Stimulated activated CD4-positive, alpha-beta T cell treated with anti-CD3 and anti-CD28 coated beads, Interleukin-2, amount 100 ng/mL, for 4 hours (primary cell): ENCODE measurements around the gene ATOSB.

Experiments
- DNase-seq: peaks from one replicate; pipeline ENCODE4 v3.0.0-alpha.2; 2020; ENCODE audit warnings: low read depth

ATOSB gene

GRCh38 chr9:35114113-35114839 lies 1.4 kb downstream of the ATOSB start:
- peak; percentile 49 for DNase-seq

GRCh38 chr9:35112257-35113020 lies 3.2 kb downstream of the ATOSB start:
- no peak for DNase-seq

- DNase-seq, result peak; percentile 94
These were observed 4.4 kb downstream of the ATOSB start for GRCh38 chr9:35111001-35111933.

- no peak for DNase-seq
These were observed 5.3 kb downstream of the ATOSB start for GRCh38 chr9:35110327-35110761.

GRCh38 chr9:35108946-35109575 lies 6.6 kb downstream of the ATOSB start:
- no peak for DNase-seq

GRCh38 chr9:35108461-35108860 lies 7.2 kb downstream of the ATOSB start:
- DNase-seq, result no peak

DNA sequence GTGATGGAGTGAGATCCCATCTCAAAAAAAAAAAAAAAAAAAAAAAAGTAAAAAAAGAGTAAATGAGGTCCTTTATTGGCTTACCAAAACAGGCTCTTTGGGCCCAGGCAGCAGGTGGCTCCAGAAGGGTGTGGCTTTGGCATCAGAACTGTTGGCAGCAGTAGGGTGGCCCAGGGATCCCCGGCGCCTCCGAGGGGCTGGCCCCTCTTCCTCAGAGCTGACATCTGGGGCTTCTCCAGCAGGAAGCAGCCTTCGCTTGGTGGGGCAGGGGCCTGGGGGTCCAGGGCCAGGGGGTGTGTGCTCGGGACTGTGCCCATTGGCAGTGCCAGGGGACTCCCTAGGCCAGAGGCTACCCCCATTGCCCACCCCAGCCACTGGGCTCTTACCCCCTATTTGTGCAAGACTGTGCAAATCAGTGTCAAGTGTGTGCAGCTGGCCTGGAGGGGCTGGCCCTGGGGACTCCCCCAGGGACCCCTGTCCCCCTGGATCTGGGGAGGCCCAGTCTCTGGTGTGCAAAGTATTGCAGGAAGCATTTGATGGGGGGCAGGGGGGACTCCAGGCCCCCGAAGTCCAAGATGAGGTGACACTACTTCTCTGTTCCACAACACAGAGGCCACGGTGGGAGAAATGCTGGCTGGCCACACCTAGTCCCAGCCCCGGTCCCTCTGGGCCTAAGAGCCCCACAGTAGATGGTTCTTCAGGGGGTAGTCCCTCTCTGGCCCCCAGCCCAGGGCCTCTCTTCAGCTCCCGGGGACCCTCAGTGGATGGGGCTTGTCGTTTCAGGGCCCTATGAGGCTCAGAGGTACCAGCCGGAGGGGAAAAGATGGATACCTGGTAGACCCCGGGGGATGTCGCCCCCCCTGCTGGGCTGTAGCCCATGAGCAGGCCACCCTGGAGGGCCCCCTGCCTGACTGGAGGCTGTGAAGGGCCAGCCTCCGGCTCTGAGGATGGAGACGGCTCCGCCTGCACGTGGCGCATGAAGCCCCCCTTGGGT lies 8.1 kb downstream of the ATOSB start:
- DNase-seq, result no peak

DNA sequence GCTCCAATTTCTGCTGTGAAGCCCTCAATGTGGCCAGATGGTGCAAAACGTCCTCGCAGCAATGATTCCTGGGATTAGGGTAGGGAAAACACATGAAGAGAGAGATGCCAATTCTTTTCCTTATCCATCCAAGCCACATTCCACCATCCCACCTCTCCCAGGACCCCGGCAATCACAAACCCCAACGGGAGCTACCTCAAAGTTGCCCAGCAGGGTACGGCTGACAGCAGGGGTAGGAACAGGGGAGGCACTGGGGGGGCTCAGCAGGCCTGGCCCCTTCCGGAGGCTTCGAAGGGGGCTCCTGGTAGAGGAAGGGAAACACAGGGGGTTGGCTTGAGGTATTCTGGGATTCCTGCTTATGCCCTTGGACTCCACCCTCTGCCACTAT lies 9.3 kb downstream of the ATOSB start:
- no peak for DNase-seq

- DNase-seq, result no peak
These were observed 9.9 kb downstream of the ATOSB start for GRCh38 chr9:35105571-35106342.

DNA sequence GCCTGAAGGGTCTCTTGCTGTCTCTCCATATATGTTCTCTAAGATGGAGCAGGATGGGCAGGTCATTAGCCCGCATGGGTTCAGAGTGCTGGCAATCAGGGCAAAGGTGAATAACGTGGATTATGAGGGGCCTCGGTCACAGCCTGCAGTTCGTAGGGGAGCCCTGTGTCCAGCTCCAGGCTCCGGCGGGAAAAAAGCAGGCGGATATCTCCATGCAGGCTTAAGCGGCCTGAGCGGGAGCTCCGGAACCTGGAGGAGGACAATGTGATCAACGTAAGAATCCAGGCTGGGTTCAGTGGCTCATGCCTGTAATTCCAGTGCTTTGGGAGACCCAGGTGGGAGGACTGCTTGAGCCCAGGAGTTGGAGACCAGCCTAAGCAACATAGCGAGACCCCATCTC lies 10.5 kb downstream of the ATOSB start:
- DNase-seq, result no peak

DNA sequence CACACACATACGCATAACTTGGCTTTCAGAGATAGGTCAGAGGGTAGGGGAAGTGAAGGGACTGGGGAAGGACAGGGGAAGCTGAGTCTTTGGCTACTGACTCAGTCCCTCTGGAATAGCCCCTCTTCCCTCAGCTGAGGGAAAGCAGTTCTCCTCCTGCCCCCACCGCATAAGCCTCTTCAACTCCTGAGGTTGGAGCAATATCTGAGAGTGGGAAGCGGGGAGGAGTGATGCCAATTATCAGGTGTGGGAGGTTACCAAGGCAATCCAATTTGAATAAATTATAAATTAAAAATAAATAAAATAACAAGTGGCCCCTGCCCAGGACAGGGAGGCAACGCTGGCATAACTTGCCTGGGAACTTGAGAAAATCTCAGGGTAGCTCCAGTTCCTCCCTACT lies 11.1 kb downstream of the ATOSB start:
- DNase-seq, result no peak

DNA sequence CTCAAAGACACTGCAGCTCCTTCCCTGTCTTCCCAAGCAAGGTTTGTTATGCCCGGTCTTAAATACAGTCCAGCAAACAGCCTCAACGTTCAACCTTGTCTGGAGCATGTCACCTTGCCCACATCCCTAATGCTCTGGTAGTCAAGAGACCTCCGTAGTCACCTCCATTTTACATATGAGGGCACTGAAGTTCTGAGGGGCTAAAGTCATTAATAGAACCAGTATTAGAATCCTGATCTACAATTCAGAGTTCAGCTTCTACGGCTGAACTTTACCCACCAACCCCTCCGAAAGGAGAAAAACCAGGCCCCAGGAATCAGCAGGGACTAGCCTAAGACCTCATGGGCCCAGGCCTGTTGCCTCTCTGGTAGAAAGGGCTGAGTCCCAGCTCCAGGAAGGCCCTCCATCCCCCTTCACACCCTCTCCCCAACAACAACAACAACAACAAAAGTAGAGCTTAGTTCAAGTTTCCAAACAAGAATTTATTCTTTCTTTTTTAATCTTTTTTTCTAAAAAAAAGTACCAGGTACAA lies 11.9 kb downstream of the ATOSB start:
- DNase-seq, result no peak

DNA sequence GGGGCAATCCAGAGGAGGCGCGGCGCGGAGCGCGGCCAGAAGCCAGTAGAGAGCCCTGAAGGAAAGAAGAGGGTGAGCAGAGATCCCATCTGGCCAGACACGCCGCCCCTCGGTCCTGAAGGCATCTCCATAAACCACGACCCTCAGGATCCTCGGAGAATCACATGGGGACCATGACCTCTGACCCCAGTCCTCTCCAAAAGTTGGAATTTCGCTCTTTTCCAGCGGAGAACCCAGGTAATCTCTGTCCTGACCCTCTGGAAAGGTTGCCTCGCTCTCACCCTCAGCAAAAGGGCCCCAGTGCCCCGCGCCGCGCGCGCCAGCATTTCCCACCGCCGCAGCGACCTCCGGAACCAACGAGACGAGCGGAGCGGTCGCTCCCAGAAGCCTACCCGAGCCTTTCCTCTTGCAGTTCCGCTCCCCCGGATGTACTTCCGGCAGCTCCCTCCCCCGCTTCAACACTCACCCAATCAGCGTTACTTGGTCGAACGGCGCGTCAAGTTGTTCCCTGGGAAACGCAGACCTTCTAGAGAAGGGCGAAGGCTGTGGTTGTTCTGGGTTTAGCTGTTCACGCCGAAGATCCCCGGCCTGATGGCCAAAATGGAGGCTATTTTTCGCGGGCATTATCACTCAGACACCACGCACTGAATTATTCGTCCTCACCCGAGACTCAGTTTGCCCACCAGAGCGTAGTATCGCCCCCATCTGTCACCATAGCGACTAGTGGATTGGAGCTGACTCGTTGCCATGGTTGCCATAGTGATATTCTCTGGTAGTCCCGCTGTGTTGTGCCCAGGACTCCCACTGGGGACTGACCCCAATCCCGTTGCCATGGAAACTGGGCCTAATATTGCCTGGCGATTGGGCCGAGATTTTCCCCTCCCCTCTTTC lies 12.6 kb downstream of the ATOSB start, which contains the start of gene STOML2:
Gene STOML2 (minus strand): TSS at position 363 of the 891 bp plus-strand sequence. CDS start 37 bp downstream, at position 326.
- peak; percentile 90 for DNase-seq

GRCh38 chr9:35102465-35102768 lies 13.2 kb downstream of the ATOSB start:
- no peak for DNase-seq

DNA sequence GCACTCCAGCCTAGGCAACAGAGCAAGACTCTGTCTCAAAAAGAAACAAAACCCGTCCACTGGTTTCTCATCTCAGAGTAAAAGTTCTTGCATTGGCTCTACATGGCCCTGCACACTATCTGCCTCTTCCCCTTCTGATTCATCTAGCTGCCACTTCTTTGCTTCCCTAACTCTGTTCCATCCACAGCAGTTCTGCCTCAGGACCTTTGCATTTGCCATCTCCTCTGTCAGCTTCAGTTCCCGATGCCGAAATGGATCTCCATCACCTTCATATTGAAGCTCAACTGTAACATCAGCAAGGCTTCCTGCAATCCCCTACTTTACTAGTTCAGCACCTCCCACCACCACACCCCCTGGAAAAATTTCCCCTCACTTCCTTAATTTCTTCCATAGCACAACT lies 18.1 kb downstream of the ATOSB start:
- no peak for DNase-seq

DNA sequence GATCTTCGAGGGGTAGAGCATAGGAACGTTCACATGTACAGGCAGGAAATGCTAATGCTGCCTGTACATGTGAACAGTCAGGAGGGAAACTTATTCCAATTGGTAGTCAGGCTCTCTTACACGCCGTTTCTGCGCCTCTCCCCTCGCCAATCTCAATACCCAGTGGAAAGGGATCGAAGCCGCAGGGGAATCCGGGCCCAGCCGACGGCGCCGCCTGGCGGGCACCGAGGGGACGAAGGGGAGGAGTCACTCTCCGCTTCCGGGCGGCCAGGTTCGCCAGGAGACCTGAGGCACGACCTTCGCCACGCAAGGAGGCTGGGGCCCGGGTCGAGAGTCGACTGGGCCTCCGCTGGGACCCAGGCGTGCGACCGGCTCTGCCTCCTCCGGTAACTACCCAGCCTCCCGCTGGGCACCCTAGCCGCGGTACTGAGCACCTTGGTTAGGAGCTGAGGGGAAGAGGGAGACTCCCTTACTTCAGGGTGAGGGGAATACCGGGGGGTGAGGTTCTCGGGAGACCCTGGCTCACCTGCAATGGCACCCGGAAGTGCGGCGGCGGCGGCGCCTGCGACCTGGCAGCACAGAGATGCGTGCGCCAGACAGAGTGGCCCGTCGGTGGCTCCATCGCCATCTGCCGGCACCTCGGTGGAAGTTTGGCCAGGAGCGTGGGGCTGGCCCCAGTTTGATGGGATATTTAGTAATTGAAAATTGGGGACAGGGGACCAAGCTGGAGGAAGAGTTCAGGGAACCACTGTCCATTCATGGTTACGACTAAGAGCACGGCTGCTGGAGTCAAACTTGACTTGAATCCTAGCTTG lies 19.4 kb downstream of the ATOSB start, which contains the start of gene PIGO:
Gene PIGO (minus strand): TSS at position 557 of the 815 bp plus-strand sequence. CDS start 1,026 bp downstream, outside the sequence.
- peak; percentile 86 for DNase-seq

DNA sequence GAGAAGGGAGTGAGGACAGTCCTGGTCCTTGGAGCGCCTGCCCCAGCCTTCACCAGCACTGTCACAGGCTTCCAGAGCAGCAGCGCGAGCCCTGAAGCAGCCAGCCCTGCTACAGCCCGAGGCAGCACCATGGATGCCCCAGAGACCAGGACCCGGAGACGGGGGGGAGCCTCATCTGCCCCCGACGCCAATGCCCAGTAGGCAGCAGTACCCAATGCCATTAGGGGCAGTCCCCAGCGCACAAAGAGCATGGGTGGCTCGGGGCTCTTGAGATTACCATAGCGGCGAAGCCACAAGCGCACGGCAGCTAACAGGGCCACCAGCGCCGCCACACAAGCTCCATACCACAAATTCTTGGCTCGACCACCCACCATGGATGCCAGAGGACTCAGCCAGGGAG lies 24.1 kb downstream of the ATOSB start:
- DNase-seq, result no peak

DNA sequence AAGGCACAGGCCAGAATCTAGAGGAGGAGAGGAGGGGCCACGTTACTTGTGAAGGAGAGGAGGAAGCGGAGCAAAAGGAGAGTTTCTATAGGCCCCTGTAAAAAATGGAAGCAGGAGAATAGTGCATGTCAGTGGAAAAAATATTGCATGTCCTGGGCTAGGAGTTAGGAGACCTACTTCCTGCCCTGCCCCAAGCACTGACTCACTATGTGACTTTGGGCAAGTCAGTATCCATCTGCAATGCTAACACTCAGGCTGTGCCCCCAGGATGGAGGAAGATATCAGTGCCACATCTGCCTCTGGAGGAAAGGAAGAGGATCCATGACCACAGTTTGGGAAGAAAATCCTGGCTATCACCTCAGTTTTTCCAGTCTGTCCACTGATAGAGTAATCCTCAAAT lies 26.2 kb downstream of the ATOSB start:
- DNase-seq, result no peak
